T-helper 22 cell (primary cell): ENCODE measurements around the gene EID2.

Experiments used
- DNase-seq: peaks from one replicate; pipeline ENCODE4 v3.0.0-alpha.2; 2020; ENCODE audit warnings: low read depth

The EID2 gene

GRCh38 chr19:39539518-39540332 is at the start of gene EID2:
Gene EID2 (minus strand): TSS chr19:39540161. CDS start chr19:39540079, 82 bp downstream.
- DNase-seq = peak; percentile 84

GRCh38 chr19:39588066-39588465 is 48.1 kb upstream of the EID2 start:
- no peak for DNase-seq

GRCh38 chr19:39587496-39587895 is 47.5 kb upstream of the EID2 start:
- no peak for DNase-seq

- DNase-seq = no peak
Measured at GRCh38 chr19:39582891-39583625, 43.1 kb upstream of the EID2 start.

- no peak for DNase-seq
Measured at GRCh38 chr19:39582442-39582841, 42.5 kb upstream of the EID2 start.

- DNase-seq = no peak
Measured at GRCh38 chr19:39568604-39569003, 28.6 kb upstream of the EID2 start.

GRCh38 chr19:39566064-39566463 is 26.1 kb upstream of the EID2 start:
- no peak for DNase-seq

GRCh38 chr19:39563408-39563807 is 23.4 kb upstream of the EID2 start:
- no peak for DNase-seq

GRCh38 chr19:39558624-39559117 is 18.7 kb upstream of the EID2 start:
- no peak for DNase-seq

- no peak for DNase-seq
Measured at GRCh38 chr19:39557811-39558623, 18.1 kb upstream of the EID2 start.

GRCh38 chr19:39555883-39556282 is 15.9 kb upstream of the EID2 start:
- no peak for DNase-seq

GRCh38 chr19:39554701-39555311 is 14.8 kb upstream of the EID2 start:
- no peak for DNase-seq

GRCh38 chr19:39553082-39553652 is 13.2 kb upstream of the EID2 start:
- no peak for DNase-seq

- no peak for DNase-seq
Measured at GRCh38 chr19:39550197-39550596, 10.2 kb upstream of the EID2 start.

- DNase-seq = no peak
Measured at GRCh38 chr19:39546599-39546998, 6.6 kb upstream of the EID2 start.

GRCh38 chr19:39544911-39545310 is 5.0 kb upstream of the EID2 start:
- DNase-seq = no peak

- DNase-seq = no peak
Measured at GRCh38 chr19:39544226-39544903, 4.4 kb upstream of the EID2 start.

GRCh38 chr19:39543477-39543857 is 3.5 kb upstream of the EID2 start:
- no peak for DNase-seq

- DNase-seq = no peak
Measured at GRCh38 chr19:39542206-39542605, 2.2 kb upstream of the EID2 start.

GRCh38 chr19:39540333-39540673 is 342 bp upstream of the EID2 start:
- DNase-seq = no peak

- DNase-seq = no peak
Measured at GRCh38 chr19:39539165-39539517, 820 bp downstream of the EID2 start.
